ENCODE data around the gene SIL1.

The SIL1 gene

DNA sequence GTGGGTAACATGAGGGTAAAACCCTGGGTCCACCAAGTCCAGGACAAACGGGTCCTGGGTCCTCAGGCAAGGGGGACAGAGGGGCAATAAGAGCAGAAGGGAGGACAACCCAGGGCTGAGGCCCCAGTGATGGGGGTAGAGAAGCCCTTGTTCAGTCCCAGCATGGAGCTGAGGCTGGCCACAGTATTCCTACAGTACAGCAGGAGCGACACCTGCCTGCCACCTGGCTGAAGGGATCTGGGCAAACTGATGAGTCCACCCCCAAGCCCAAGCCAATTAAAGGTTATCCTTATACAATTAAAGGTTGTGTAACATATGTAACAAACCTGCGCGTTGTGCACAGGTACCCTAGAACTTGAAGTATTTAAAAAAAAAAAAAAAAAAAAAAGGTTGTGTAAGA, 225.3 kb downstream of the SIL1 start:
- DNase-seq: no peak

DNA sequence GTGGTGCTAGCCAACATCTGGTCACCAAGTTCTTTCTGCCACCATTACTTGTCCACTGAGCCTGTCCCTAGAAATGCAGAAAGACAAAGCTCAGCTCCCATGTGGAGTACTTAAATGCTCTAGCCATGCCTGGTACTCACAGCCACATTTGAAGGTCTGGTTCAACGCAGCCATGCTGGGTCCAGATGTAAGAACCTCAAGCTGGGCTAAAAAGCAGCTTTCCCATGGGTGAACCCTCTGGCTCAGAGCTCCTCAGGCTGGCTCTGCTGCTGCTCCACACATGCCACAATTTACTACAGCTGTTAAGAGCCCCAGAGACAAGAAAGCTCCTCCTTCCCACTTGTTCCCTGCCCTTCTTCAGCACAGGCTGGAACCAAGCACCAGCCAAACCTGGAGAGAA, 225.9 kb downstream of the SIL1 start:
- no peak for DNase-seq

DNA sequence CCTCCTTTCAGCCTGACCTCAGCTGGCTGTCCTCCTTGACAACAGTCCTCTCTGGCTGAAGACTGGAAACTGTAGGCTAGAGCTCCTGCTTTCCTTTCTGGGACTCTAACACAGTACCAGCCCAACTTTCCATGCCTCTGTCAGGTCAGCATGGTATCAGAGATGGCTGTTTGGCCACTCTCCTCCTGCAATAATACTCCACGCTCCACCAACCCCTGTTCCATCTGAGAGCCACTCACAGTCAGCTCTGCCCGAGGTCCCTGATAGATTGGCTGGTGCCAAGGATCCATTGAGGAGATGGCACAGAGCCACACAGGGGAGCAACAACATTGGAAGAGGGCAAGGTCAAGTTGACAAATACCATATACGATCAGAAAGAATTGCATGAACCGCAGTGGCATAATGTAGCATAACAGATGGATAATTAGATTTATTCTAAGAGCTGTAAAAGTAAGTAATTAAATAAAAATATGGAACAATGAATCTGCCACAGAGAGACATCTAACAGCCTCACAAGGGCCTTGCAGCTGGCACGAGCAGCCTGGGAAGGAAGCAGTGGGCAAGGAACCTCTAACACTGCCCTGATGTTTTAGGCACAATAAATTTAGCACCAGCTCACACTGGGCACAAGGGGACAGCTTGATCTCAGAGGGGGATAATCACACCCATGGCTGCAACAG, 228.7 kb downstream of the SIL1 start:
- no peak for DNase-seq

DNA sequence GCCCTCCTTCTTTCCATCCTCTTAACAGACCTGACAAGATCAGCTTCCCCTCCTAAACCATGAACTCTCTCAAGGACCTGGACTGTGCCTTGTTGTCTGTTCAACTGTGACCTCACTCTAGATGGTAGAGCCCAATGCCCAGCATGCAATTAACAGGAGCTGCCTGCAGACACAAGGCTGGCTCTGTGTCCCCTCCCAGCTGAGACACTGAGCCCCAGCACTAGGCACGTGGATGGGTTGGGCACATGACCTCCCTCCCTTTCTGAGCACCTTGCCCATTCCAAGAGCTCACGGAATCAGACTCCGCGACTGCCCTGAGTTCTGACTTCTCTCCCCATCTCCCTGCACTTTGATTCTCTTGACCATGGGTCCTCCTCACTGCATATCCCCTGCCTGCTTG, 229.6 kb downstream of the SIL1 start:
- DNase-seq: no peak

DNA sequence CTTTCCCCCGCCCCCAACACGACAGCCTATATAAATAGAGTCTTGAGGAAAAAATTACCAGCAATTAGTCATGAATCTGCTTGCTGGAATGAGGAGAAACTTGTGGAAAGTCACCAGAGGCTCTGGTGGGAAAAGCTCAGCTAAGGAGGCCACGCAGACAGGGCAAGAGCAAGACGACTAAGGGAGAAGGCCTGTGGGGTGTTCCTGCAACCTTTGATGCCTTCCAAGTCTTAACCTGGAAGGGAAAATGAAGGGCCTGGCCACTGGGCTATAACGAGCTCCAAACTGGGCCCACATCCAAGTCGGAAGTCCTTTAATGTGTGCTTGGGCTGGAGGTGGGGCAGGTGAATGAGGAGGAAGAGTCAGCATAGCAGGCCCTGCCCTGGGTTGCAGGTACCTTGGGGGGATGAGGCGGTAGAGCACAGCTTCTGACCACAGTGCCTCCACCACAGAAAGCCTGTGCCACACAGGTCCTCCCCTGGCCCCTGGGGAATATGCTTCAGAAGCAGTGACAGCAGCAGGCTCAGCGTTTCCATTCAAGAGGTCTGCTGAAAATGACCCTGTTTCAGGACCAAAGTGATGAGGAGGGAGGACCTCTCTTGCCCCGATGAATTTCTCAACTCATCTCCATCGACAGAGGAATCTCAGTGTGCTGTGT, 230.2 kb downstream of the SIL1 start:
- no peak for DNase-seq

DNA sequence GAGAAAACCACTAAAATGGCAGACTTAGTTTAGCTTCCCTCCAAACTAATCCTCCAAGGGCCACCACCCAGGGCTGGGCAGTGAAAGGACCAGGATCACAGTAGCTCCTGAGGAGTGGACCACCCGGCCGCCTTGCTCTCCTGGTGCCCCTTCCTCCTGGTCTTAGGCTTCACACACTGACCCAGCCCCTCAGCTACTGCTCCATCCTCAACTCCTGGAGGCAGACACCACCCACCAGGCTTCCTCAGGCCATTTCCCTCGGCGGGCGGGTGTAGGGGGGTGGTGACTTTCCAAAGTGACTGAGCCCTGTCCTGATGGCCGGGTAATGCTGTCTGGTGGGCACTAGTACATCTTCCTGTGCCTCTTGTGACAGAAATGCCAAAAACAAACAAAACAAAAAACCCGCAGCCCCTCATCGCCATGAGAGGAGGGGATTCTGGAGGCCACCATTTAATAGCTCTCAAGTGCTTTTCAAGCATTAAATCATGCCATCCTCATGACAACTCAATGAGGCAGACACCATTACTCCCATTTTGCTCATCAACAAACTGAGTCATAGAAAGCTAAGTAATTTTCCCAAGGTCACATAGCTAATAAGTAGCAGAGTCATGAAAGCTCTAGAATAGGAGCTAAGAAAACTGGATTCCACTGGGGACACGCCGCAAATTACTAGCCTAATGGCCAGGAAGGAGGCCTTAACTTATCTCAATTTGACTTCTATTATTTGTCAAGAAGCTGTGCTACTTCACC, 231.8 kb downstream of the SIL1 start:
- DNase-seq: no peak

DNA sequence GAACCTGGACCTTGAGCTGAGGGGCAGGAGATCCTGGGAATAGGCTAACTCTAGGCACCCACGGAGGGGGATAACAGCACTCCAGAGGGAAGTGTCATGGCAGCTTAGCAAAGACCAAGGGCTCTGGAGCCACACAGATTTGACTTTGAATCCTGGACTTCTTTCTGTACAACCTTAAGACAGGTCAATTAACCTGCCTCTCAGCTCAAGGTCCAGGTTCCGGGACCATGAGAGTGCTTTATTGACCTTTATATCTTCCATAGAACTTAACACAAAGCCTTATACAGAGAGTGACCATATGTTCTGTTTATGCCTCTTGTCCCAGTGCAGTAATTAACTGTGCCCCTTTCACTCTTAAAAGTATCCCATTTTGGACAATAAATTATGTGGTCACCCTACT, 232.5 kb downstream of the SIL1 start:
- no peak for DNase-seq

DNA sequence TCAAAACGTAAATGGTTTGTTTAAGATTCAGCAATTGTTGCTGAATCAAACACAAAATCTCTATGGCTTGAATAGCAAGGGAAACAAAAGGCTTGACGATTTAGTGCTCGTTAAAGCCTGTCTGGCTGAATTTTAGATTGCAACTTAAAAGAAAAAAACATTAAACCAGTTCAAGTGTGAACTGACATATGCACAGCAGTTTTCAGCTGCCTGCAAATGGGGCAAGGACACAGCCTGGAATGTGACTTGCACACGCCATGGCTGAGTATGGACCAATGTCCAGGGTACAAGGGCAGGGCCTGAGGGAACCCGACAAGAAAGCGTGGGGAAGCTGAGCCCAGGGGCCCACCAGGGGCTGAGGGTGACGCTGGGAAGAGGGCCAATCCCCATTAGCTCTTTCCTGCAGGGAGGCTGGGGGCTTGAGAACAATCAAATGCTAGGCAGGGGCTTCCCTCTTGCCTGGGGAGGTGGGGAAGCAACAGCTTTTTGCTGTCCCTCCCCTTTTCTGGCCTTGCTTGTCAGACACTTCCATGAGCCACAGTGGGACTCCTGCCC, 233.4 kb downstream of the SIL1 start:
- no peak for DNase-seq

DNA sequence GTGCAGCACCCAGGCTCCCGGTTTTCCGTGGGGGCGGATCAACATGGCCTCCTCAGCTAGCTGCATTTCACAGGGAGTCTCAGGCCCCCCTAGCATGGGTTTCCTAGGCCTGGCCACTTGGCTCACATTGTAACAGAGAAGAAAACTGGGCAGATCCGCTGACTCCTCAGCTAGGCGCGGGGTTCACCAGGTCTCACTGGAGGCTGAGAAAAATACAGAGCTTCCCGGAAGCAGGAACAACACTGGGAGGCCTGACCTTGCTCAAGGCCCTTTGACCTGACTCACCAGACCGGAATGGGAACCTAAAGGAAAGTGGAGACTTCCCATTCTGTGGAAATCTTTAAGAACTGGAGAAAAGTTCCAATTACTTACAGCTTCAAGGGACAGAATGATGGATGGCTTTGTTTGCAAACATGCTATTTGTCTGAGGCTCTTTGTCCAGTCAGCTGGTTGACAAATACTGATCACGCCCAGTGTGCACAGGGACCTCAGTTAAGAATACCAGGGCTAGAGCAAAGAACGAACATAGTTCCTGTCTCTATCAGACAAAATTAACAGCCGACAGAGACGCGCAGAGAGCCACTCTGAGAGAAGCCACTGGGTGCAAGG, 234.3 kb downstream of the SIL1 start:
- no peak for DNase-seq

DNA sequence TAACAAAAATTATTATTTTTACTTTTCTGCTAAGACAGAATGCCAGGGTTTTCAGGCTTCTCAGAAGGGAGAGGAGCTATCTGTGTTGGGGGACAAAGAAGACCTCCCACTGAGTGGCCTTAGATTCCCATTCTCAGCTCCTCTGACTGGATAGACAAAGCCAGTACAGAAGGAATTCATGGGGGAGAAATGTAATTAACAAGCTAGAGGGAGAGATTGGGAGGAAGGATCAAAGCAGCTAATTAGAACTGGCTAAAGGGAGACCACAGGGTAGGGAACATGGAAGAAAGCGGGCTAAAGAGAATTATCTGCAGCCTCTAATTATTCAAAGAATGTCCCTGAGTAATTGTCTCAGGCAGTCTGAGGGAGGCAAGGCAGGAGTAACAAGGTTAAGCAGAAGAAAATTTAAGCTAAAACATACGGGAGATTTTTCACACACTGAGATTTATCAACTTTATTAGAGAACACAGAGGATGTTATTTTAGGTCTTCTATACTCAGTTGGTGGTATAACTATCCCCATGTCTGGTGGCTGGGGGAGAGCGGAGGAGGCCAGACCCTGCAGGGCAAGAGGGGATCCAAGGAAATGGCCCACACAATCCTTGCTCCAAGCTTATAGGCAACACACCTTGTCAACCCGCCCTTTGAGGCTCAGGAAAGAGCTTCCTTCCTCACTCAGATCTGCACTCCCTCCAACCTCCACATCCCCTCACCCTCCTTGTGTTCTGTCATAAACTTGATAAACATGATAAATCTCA, 235.4 kb downstream of the SIL1 start:
- DNase-seq: no peak

DNA sequence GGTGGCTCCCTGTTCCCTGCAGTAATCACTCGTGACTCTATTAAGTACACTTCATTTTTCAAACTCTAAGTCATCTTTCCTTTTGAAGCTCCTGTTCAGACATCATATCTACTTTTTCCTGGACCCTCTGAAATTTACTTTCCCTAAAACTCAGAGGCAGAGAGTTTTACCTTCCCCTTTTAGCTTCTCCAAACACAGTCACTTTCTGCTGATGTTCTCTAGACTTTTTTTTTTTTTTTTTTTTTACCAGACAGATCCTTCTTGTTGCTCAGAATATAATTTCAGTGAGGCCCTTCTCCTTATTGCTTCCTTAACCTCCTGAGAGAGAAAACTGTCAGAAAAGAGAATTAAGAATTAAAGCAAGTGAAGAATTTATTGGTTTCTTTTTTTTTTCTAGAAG, 236.4 kb downstream of the SIL1 start:
- DNase-seq: no peak

DNA sequence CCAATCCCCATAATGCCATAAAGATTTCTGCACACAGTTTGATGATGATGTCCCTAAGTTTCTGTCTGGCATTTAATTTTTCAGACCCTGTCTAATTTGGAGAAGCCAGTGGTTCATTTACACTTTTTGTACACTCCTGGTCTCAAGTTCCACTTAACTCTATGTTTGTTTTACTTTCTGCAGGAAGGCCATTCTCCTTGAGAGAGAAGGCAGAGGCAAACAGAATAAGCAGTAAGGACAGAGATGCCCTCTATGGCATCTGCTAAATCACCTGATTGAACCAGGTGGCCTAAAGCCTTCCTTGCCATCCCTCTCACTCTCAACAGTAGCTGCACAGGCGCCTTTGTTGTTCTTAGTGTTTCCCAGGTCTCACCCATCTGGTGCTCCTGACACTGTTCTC, 236.9 kb downstream of the SIL1 start:
- DNase-seq: no peak

DNA sequence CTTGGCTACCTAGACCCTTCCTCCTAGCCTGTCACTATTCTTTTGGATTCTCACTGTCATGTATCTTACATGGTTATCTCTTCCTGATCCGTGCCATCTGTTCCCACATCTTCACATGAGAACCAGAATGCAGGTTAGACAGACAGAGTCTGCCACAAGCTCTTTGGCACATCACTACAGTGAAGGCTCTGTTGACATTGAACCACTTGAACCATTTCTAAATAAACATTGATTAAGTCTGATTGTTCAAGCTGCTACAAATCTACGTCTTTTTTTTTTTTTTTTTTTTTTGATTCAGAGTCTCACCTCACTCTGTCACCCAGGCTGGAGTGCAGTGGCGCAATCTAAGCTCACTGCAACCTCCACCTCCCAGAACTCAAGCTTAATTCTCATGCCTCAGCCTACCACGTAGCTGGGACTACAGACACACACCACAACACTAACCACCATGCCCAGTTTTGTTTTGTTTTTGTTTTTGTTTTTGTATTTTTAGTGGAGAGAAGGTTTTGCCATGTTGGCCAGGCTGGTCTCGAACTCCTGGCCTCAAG, 237.9 kb downstream of the SIL1 start:
- DNase-seq: no peak

DNA sequence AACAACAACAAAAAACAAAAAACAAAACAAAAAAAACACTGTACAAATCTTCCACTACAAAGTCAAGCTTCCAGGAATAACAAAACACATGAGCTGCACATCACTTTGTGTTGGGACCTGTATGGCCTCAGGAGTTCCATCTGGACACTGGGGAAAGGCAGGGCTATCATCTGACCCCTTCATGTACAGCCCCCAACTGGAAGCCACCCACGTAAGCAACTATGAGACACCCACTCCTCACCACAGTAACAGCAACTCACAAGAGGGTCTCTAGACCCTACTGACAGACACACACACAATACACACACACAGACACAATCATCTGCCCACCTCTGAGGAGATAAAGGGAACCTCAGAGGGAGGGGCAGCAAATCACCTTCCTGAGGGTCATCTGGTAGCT, 241.4 kb downstream of the SIL1 start:
- no peak for DNase-seq

DNA sequence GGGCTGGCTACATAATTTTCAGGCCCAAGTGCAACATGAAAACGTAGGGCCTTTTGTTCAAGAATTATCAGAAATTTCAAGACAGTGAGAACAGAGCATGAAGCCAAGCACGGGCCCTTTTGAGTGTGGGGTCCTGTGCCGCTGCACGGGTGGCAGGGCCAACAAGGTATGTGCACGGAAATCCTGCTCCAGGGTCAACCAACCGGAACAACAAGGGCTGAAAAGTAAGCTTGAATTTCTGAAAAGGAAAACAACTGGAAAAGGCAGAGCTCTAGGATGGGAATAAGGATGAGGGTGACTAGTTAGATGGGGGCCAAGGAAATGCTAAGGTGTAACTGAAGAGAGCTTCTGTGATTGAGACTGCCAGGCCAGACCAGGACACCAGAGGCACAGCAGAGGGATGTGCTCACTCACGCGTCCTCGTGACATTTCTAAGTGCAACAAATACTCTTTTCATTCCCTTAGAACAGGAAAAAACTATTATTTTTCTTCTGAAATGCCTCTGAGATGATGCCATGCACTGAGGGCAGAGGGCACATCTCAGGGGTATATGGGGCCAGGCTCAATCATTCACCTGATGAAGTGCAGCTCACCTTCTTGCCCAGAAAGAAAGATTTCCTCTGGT, 242.4 kb downstream of the SIL1 start:
- no peak for DNase-seq

DNA sequence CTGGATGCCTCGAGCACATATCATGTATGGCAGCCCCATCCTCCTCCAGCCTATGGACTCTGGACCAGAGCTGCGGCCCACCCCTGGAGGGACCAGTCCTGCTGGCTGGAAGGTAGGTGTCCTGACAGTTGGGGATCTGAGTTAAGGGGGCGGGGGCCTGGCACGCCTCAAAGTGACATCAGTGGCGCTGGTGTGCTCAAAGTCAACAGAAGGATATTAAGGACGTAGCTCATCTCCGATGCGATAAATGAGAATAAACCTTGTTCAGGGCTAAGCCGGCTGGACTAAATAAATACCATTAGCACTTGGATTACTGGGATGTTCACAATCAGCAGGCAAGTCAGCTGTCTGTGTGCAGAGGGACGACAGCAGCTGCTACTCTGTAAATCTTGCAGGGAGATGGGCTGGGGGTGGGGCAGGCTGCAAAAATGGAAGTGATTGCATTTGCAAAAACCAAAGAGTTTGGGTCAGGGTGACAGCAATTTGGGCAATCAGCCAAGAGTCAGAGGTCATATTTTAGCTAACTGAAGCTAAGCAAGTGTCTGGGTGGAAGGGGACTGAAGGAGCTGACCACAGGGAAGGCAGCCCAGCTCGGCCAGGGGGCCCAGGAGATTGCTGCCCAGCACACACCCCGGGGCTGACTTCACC, 243.0 kb downstream of the SIL1 start:
- DNase-seq: no peak

DNA sequence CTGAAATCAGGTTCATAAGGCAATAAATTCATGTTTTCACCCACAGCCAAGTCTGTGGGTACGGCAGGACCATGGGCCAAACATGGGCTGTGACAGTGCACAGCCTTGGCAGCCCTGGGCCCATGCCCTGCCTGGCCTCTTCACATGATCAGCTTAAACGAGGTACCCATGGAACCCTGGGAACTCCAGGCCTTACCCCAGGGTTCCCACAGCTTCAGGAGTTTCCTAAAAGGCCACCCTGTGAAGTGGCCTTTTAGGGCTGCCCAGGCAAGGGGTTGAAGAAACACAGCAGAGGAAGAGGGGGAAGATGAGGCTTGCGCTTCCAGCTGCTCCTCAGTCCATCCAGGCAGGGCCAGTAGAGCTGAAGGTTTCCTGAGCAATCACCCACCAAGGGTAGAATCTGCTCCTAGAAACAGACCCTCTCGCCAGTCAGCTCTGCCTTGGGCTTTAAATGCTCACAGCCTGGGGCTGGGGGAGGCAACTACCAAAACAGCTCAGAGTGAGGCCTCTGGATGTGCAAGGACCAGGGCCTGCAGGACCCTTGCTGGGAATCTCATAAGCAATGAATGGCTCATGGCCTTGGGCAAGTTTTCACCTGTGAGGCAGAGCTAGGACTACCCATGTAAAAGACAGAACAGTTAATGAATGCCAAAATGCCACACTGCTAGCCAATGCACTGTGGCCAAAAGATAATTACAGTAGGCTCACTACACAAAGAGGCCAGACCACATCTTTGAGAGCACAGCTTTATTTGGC, 243.7 kb downstream of the SIL1 start:
- DNase-seq: no peak

DNA sequence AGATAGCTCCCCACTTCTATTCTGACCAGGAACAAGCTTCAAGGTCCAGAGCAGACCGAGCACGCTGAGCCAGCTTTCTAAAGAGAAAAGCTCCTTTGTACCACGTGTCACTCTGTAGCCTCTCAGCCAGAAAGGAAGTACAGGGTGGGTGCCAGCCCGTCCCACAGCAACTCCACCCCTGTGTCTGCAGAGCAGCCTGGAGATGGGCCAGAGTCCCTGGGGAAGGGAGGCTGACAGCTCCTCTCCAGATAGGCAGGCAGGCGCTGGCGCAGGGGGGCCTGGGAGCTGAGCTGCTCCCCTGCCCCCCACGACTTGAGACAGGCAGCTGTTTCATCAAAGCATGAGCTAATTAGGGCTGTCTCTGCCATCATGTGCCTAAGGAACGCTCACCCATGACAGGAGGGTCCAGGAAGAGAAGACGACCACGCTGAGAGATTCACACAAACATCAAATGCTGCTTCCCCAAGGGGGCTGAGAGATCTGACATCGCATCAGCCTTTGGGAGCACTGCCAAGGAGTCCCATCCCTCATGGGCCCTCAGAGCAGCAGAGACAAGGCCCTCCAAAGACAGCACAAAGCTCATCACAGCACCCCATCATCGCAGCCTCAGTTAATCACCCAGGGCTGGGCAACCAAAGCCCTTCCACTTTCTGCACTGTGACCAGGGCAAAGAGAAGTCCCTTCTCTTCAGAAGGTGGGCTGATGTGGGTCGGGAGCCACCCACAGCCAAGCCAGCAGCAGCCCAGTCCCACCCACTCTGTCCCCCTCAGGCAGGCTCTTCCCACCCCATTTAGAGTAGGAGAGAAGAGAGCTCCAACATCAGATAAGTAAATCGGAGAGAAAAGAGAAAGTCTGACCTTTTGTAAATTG, 244.5 kb downstream of the SIL1 start:
- DNase-seq: peak; percentile 13

DNA sequence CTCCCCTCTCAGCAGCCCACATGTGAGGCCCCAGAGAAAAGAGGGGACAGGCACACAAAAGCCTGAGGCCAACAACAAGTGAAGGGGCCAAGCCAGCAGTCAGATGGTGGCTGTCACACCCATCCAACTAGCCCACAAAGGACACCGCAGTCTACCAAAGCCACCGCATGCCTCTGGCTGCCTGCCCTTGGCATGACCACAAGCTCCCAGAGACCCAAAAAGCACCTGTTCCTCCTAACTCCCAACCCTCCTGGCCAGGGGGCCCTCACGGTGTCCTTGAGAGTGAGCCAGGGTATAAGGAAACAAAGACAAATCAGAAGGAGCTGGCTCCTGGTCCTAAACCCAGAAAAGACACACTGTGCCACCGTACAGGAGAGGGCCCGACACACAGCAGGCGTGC, 245.2 kb downstream of the SIL1 start:
- no peak for DNase-seq

Measured in activated CD4-positive, alpha-beta T cell treated with anti-CD3 and anti-CD28 coated beads, Interleukin-2, Interleukin-6, amounts not matched to agents 100 ng/mL and 50 ng/mL, durations not matched to agents 16 hours and 8 hours (primary cell).